B cell (primary cell): ENCODE measurements around the gene BMERB1. TPM values are rescaled to one million over a fixed set of nuclear protein-coding genes. Genes with fewer than 3 reads are reported as not detected.

Source experiments
- ATAC-seq: fragments of 200-7000 bp; cut with Tn5 transposase; one replicate; pipeline ENCODE4 v1.10.0; 2021; ENCODE audit warnings: low read depth, mild to moderate bottlenecking, moderate number of reproducible peaks, moderate library complexity
- CTCF ChIA-PET: fragments of 350-600 bp; sonication (Branson Sonifier 250); formaldehyde crosslinking; loops from one replicate; lab custom pipeline; 2021; ENCODE audit warnings: antibody characterized with exemption, inconsistent platforms; lab: Charles Lee
- POLR2A ChIA-PET: fragments of 350-600 bp; sonication (Branson Sonifier 250); formaldehyde crosslinking; loops from one replicate; lab custom pipeline; 2021; ENCODE audit warnings: antibody characterized with exemption; lab: Charles Lee
- DNase-seq: peaks from one replicate; pipeline ENCODE4 v3.0.0; 2013
- H2AFZ ChIP-seq: 2 replicates; pipeline ENCODE4 v1.6.1; 2012; ENCODE audit warnings: mild to moderate bottlenecking, low read depth, low read length; ENCODE audit not compliant: insufficient read depth, poor library complexity, severe bottlenecking
- H3K27ac ChIP-seq, 2 donors: 1 replicate in 1 of 2; 2 replicates in 1 of 2; pipeline ENCODE4 v1.5.1; 2012 to 2013; ENCODE audit warnings: low read length in 2 of 2, mild to moderate bottlenecking in 2 of 2, moderate library complexity in 1 of 2
- H3K27me3 ChIP-seq, 4 experiments: fragments of 200-600 bp in 1 of 4; sonication (generic) in 1 of 4; replicated peaks in 1 of 4; 1 replicate in 2 of 4; 2 replicates in 2 of 4; pipeline versions ENCODE4 v1.6.1 to v1.7.0; 2013 to 2016; ENCODE audit warnings: low read length in 3 of 4, mild to moderate bottlenecking in 2 of 4, mixed read lengths in 1 of 4, moderate library complexity in 1 of 4; ENCODE audit not compliant: insufficient read depth in 4 of 4, control insufficient read depth in 3 of 4; ENCODE audit errors: control extremely low read depth in 1 of 4
- H3K36me3 ChIP-seq, 2 experiments: replicated peaks in 1 of 2; 1 replicate in 1 of 2; 2 replicates in 1 of 2; pipeline versions ENCODE4 v1.6.1 to v1.7.1; 2013; ENCODE audit warnings: low read length in 1 of 2; ENCODE audit not compliant: insufficient read depth in 2 of 2, control insufficient read depth in 1 of 2; ENCODE audit errors: control extremely low read depth in 1 of 2, extremely low read depth in 1 of 2
- H3K4me1 ChIP-seq, 2 donors: fragments of 200-600 bp in 1 of 2; sonication (generic) in 1 of 2; 1 replicate in 1 of 2; 2 replicates in 1 of 2; pipeline versions ENCODE4 v1.5.1 to v1.6.1; 2013 to 2017; ENCODE audit warnings: low read length in 2 of 2; ENCODE audit not compliant: control insufficient read depth in 2 of 2, insufficient read depth in 2 of 2
- H3K4me2 ChIP-seq: replicated peaks from 2 replicates; pipeline ENCODE3; 2012; ENCODE audit warnings: mild to moderate bottlenecking, low read depth, low read length; ENCODE audit not compliant: poor library complexity, severe bottlenecking
- H3K4me3 ChIP-seq, 5 experiments: fragments of 200-600 bp in 1 of 5; sonication (generic) in 1 of 5; 1 replicate in 3 of 5; 2 replicates in 2 of 5; pipeline versions ENCODE4 v1.5.1 to v1.7.0; 2011 to 2016; ENCODE audit warnings: low read length in 4 of 5, mild to moderate bottlenecking in 4 of 5, low read depth in 2 of 5, control low read depth in 1 of 5, moderate library complexity in 1 of 5; ENCODE audit not compliant: insufficient read depth in 1 of 5; ENCODE audit errors: control extremely low read depth in 1 of 5, extremely low read depth in 1 of 5
- H3K79me2 ChIP-seq: fragments of 200-600 bp; sonication (generic); one replicate; pipeline ENCODE4 v1.6.0; 2016; ENCODE audit warnings: low read length; ENCODE audit not compliant: control insufficient read depth, insufficient read depth
- H3K9ac ChIP-seq: fragments of 200-600 bp; sonication (generic); 2 replicates; pipeline ENCODE4 v1.6.1; 2017; ENCODE audit warnings: mild to moderate bottlenecking, low read length, moderate library complexity
- H3K9me3 ChIP-seq, 3 donors: one replicate each; pipeline versions ENCODE4 v1.6.1 to v1.7.1; 2013; ENCODE audit warnings: low read length in 2 of 3; ENCODE audit not compliant: control insufficient read depth in 2 of 3, insufficient read depth in 1 of 3; ENCODE audit errors: control extremely low read depth in 1 of 3
- H4K20me1 ChIP-seq: 2 replicates; pipeline ENCODE4 v1.6.0; 2012; ENCODE audit warnings: mild to moderate bottlenecking, low read length; ENCODE audit not compliant: insufficient read depth, control insufficient read depth, poor library complexity, severe bottlenecking
- H3K27ac Mint-ChIP-seq: one replicate; pipeline ENCODE4 v1.8.0; 2021; ENCODE audit warnings: mixed read lengths
- H3K27me3 Mint-ChIP-seq: one replicate; pipeline ENCODE4 v1.8.0; 2021; ENCODE audit warnings: mixed read lengths
- H3K4me1 Mint-ChIP-seq: one replicate; pipeline ENCODE4 v1.8.0; 2021; ENCODE audit warnings: mixed read lengths
- H3K4me3 Mint-ChIP-seq: one replicate; pipeline ENCODE4 v1.8.0; 2021; ENCODE audit warnings: mixed read lengths
- H3K9me3 Mint-ChIP-seq: one replicate; pipeline ENCODE4 v1.8.0; 2022; ENCODE audit warnings: mixed read lengths; ENCODE audit not compliant: insufficient read depth
- EZH2 ChIP-seq: IDR thresholded peaks from 2 replicates; pipeline ENCODE4 v1.6.1; 2012; ENCODE audit warnings: borderline replicate concordance, low read depth, mild to moderate bottlenecking, moderate library complexity, low read length; ENCODE audit not compliant: insufficient read depth, poor library complexity, severe bottlenecking
- WGBS: methylation state at CpG from one replicate; pipeline ENCODE4 v1.1.5; 2013; ENCODE audit warnings: missing lambda C conversion rate; ENCODE audit not compliant: insufficient coverage; 5-methylcytosine and 5-hydroxymethylcytosine counted together
- intact Hi-C: fragments of 100-400 bp; cut with micrococcal nuclease; formaldehyde crosslinking; loops from one replicate; pipeline ENCODE4 v1.10.0; 2022
- polyA plus RNA-seq: library from polyadenylated mRNA; depleted of rRNA; stranded (reverse); fragments of >200 nt; gene quantifications from 2 replicates; pipeline ENCODE4 v1.2.3, GENCODE V29; 2012
- total RNA-seq, 2 donors: library from RNA; stranded (reverse); fragments of 120-200 nt in 1 of 2; gene quantifications; 1 replicate in 1 of 2; 2 replicates in 1 of 2; pipeline versions ENCODE4 v1.2.3 to v1.2.4, GENCODE V29; 2013 to 2022
- TF ChIP-seq, protein P1 (sequence below): fragments of 200-600 bp; IDR thresholded peaks from one replicate; pipeline ENCODE4 v1.8.0; 2022; ENCODE audit warnings: antibody characterized with exemption, mild to moderate bottlenecking

Gene BMERB1
- total and polyA plus RNA-seq, 2 donors (not counting 1 experiment from before 2014, with no cell fraction given): 2.2 to 11.2 TPM

- CTCF ChIA-PET: interaction anchor here (1.0 kb wide), 1 partner anchor 31 kb away, joined by 3 read pairs; no protein-coding TSS in a partner anchor
- H3K27ac Mint-ChIP-seq: no peak overlapping the region
Observed at GRCh38 chr16:15507301-15507958, 73.0 kb downstream of the BMERB1 start.

GRCh38 chr16:15507959-15508627 lies 73.7 kb downstream of the BMERB1 start:
- Histone ChIP-seq H4K20me1 (no peaks in the 10 kb centered on the region), H3K9me3 (no peaks in the 10 kb centered on the region), H3K4me1 (no peaks in the 10 kb centered on the region), H3K27ac (no peak overlapping the region), H3K4me3 (no peak overlapping the region), H3K36me3 (no peaks in the 10 kb centered on the region), H3K9ac (no peak overlapping the region), H3K4me2 (no peak overlapping the region), H3K79me2 (no peaks in the 10 kb centered on the region), H2AFZ (no peak overlapping the region), H3K27me3 (peaks cover 0 to 7% (median 0%) of the 10 kb centered on the region in 4 experiments)
- no peaks in the 10 kb centered on the region for H3K9me3 Mint-ChIP-seq
- no peak overlapping the region for H3K4me3 Mint-ChIP-seq
- 100% methylated on average over 4 of the region's 8 CpGs for WGBS
- intact Hi-C loops: no loop called here
- no peak for ATAC-seq
- H3K4me1 Mint-ChIP-seq: no peaks in the 10 kb centered on the region
- POLR2A ChIA-PET: no interaction called here
- no peak for DNase-seq
- TF ChIP-seq EZH2: no peak
- TF ChIP-seq, protein P1, sequence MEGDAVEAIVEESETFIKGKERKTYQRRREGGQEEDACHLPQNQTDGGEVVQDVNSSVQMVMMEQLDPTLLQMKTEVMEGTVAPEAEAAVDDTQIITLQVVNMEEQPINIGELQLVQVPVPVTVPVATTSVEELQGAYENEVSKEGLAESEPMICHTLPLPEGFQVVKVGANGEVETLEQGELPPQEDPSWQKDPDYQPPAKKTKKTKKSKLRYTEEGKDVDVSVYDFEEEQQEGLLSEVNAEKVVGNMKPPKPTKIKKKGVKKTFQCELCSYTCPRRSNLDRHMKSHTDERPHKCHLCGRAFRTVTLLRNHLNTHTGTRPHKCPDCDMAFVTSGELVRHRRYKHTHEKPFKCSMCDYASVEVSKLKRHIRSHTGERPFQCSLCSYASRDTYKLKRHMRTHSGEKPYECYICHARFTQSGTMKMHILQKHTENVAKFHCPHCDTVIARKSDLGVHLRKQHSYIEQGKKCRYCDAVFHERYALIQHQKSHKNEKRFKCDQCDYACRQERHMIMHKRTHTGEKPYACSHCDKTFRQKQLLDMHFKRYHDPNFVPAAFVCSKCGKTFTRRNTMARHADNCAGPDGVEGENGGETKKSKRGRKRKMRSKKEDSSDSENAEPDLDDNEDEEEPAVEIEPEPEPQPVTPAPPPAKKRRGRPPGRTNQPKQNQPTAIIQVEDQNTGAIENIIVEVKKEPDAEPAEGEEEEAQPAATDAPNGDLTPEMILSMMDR: no peak
- no peak overlapping the region for H3K27ac Mint-ChIP-seq
- H3K27me3 Mint-ChIP-seq: peaks cover 21% of the 10 kb centered on the region
- CTCF ChIA-PET: no interaction called here

More at GRCh38 chr16:15507301-15507958, 73.0 kb downstream of the BMERB1 start:
- Histone ChIP-seq H3K36me3 (no peaks in the 10 kb centered on the region), H3K9me3 (no peaks in the 10 kb centered on the region), H4K20me1 (no peaks in the 10 kb centered on the region), H3K4me3 (no peak overlapping the region), H3K9ac (no peak overlapping the region), H3K27me3 (peaks cover 0 to 7% (median 0%) of the 10 kb centered on the region in 4 experiments), H3K4me1 (no peaks in the 10 kb centered on the region), H2AFZ (no peak overlapping the region), H3K4me2 (no peak overlapping the region), H3K27ac (no peak overlapping the region), H3K79me2 (no peaks in the 10 kb centered on the region)
- H3K4me1 Mint-ChIP-seq: no peaks in the 10 kb centered on the region
- intact Hi-C loops: no loop called here
- ATAC-seq: no peak
- POLR2A ChIA-PET: no interaction called here
- no peaks in the 10 kb centered on the region for H3K9me3 Mint-ChIP-seq
- TF ChIP-seq EZH2: no peak
- TF ChIP-seq, protein P1: no peak
- 36% methylated on average over 6 of the region's 8 CpGs for WGBS
- H3K4me3 Mint-ChIP-seq: no peak overlapping the region
- DNase-seq: no peak
- H3K27me3 Mint-ChIP-seq: peaks cover 21% of the 10 kb centered on the region
